Liver (tissue), 9 donors: Measurements from ENCODE around the gene DEFB114. TPM values are rescaled to one million over a fixed set of nuclear protein-coding genes. Genes with fewer than 3 reads are reported as not detected.

Experiments used
- DNase-seq: peaks from one replicate; pipeline ENCODE4 v3.0.0-alpha.2; 2017; ENCODE audit warnings: low spot score
- H3K27ac ChIP-seq, 2 donors: one replicate each; pipeline ENCODE4 v1.7.0; 2013; ENCODE audit warnings: inconsistent platforms in 2 of 2, low read length in 2 of 2, control low read depth in 1 of 2, low read depth in 1 of 2, mild to moderate bottlenecking in 1 of 2
- H3K27me3 ChIP-seq, 4 donors: one replicate each; pipeline versions ENCODE4 v1.6.1 to v1.7.0; 2013; ENCODE audit warnings: low read length in 3 of 4, inconsistent platforms in 1 of 4, mild to moderate bottlenecking in 1 of 4, moderate library complexity in 1 of 4; ENCODE audit not compliant: control insufficient read depth in 4 of 4, insufficient read depth in 4 of 4
- H3K36me3 ChIP-seq, 4 donors: one replicate each; pipeline versions ENCODE4 v1.6.1 to v1.7.0; 2013; ENCODE audit warnings: low read length in 3 of 4, mild to moderate bottlenecking in 3 of 4, low read depth in 1 of 4, moderate library complexity in 1 of 4; ENCODE audit not compliant: control insufficient read depth in 4 of 4, insufficient read depth in 3 of 4
- H3K4me1 ChIP-seq, 4 donors: one replicate each; pipeline versions ENCODE4 v1.6.1 to v1.7.0; 2013; ENCODE audit warnings: low read length in 3 of 4, mild to moderate bottlenecking in 3 of 4, moderate library complexity in 1 of 4; ENCODE audit not compliant: control insufficient read depth in 4 of 4, insufficient read depth in 4 of 4
- H3K4me3 ChIP-seq, 3 donors: one replicate each; pipeline versions ENCODE4 v1.6.1 to v1.7.0; 2013; ENCODE audit warnings: low read length in 3 of 3, control low read depth in 1 of 3, low read depth in 1 of 3, mild to moderate bottlenecking in 1 of 3
- H3K9ac ChIP-seq, 2 donors: one replicate each; pipeline ENCODE4 v1.7.0; 2013; ENCODE audit warnings: low read length in 2 of 2, mild to moderate bottlenecking in 2 of 2, moderate library complexity in 2 of 2, control low read depth in 1 of 2, low read depth in 1 of 2
- H3K9me3 ChIP-seq, 4 donors: one replicate each; pipeline versions ENCODE4 v1.6.1 to v1.7.0; 2013; ENCODE audit warnings: low read length in 3 of 4; ENCODE audit not compliant: control insufficient read depth in 4 of 4
- ATF3 ChIP-seq: IDR thresholded peaks from 2 replicates; pipeline ENCODE4 v1.6.1; 2016; ENCODE audit warnings: antibody characterized with exemption
- CTCF ChIP-seq: fragments of 150-350 bp; IDR thresholded peaks from 2 replicates; pipeline ENCODE4 v1.5.1; 2017; ENCODE audit warnings: improper control_type of control experiment, low read depth, low read length; ENCODE audit not compliant: missing input control
- FOXA1 ChIP-seq: IDR thresholded peaks from 2 replicates; pipeline ENCODE4 v1.6.1; 2016; ENCODE audit warnings: antibody characterized with exemption
- FOXA2 ChIP-seq: IDR thresholded peaks from 2 replicates; pipeline ENCODE4 v1.6.1; 2016; ENCODE audit warnings: antibody characterized with exemption
- GABPA ChIP-seq, 2 donors: IDR thresholded peaks in 1 of 2; conservative IDR thresholded peaks in 1 of 2; 2 replicates each; pipeline ENCODE4 v1.6.1; 2016; ENCODE audit warnings: antibody characterized with exemption in 2 of 2, mild to moderate bottlenecking in 1 of 2, moderate library complexity in 1 of 2
- HNF4A ChIP-seq, 2 donors: conservative IDR thresholded peaks; 2 replicates each; pipeline ENCODE4 v1.6.1; 2016; ENCODE audit warnings: antibody characterized with exemption in 2 of 2, mild to moderate bottlenecking in 2 of 2
- HNF4G ChIP-seq: IDR thresholded peaks from 2 replicates; pipeline ENCODE4 v1.6.1; 2016; ENCODE audit warnings: antibody characterized with exemption
- JUND ChIP-seq, 2 donors: IDR thresholded peaks; 2 replicates each; pipeline ENCODE4 v1.6.1; 2016; ENCODE audit warnings: antibody characterized with exemption in 2 of 2
- MAX ChIP-seq: IDR thresholded peaks from 2 replicates; pipeline ENCODE4 v1.6.1; 2016; ENCODE audit warnings: antibody characterized with exemption
- NR2F2 ChIP-seq: IDR thresholded peaks from 2 replicates; pipeline ENCODE4 v1.6.1; 2016; ENCODE audit warnings: antibody characterized with exemption
- RAD21 ChIP-seq, 2 donors: IDR thresholded peaks; 2 replicates each; pipeline ENCODE4 v1.6.1; 2016; ENCODE audit warnings: antibody characterized with exemption in 2 of 2, mild to moderate bottlenecking in 2 of 2
- REST ChIP-seq: IDR thresholded peaks from 2 replicates; pipeline ENCODE4 v1.6.1; 2016; ENCODE audit warnings: antibody characterized with exemption, mild to moderate bottlenecking
- RXRA ChIP-seq, 2 donors: IDR thresholded peaks; 2 replicates each; pipeline ENCODE4 v1.6.1; 2017 to 2018; ENCODE audit warnings: antibody characterized with exemption in 2 of 2, mild to moderate bottlenecking in 1 of 2
- TAF1 ChIP-seq: conservative IDR thresholded peaks from 2 replicates; pipeline ENCODE4 v1.6.1; 2016; ENCODE audit warnings: antibody characterized with exemption, mild to moderate bottlenecking
- YY1 ChIP-seq: IDR thresholded peaks from 2 replicates; pipeline ENCODE4 v1.6.1; 2016; ENCODE audit warnings: antibody characterized with exemption, mild to moderate bottlenecking
- ZBTB33 ChIP-seq: IDR thresholded peaks from 2 replicates; pipeline ENCODE4 v1.6.1; 2016; ENCODE audit warnings: antibody characterized with exemption
- WGBS: extraction: QIAGEN DNeasy Blood & Tissue Kit; methylation state at CpG from one replicate; pipeline ENCODE4 v1.1.7; 2013; 5-methylcytosine and 5-hydroxymethylcytosine counted together
- polyA plus RNA-seq, 2 donors: library from polyadenylated mRNA; stranded (reverse) in 1 of 2; unstranded in 1 of 2; fragments of 200-250 nt in 1 of 2; fragments of >200 nt in 1 of 2; fragmentation: Nextera tagmentation in 1 of 2; extraction: Ambion mirVana in 1 of 2; gene quantifications; one replicate each; pipeline versions ENCODE4 v1.2.1 to v1.2.3, GENCODE V29; 2013 to 2015
- total RNA-seq, 2 donors: library from RNA; depleted of rRNA; stranded (reverse); fragments of >200 nt; gene quantifications; one replicate each; pipeline ENCODE4 v1.2.3, GENCODE V29; 2014
- donor health status: healthy.
- donor health status: healthy.
- donor health status: healthy.
- donor health status: healthy.
- donor health status: healthy.

The DEFB114 gene
- total and polyA plus RNA-seq, 4 donors = not detected

- Histone ChIP-seq H3K27me3 (no peaks in the 10 kb centered on the region), H3K9ac (no peak overlapping the region), H3K9me3 (no peaks in the 10 kb centered on the region), H3K4me3 (no peak overlapping the region), H3K4me1 (no peaks in the 10 kb centered on the region), H3K27ac (no peak overlapping the region), H3K36me3 (no peaks in the 10 kb centered on the region)
- no peak for TF ChIP-seq RXRA (IDR thresholded peaks at IDR 0.05)
- TF ChIP-seq JUND (IDR thresholded peaks at IDR 0.05) = no peak
- no peak for TF ChIP-seq FOXA2
- no peak for TF ChIP-seq CTCF
- no peak for TF ChIP-seq MAX
- TF ChIP-seq ATF3 = no peak
- TF ChIP-seq FOXA1 = no peak
- no peak for TF ChIP-seq HNF4G
- TF ChIP-seq YY1 = no peak
- no peak for TF ChIP-seq HNF4A (conservative IDR thresholded peaks at IDR 0.05)
- no peak for TF ChIP-seq GABPA (IDR thresholded peaks at IDR 0.05 in 1 of 2, conservative IDR thresholded peaks at IDR 0.05 in 1 of 2)
- no peak for TF ChIP-seq RAD21 (IDR thresholded peaks at IDR 0.05)
- no peak for TF ChIP-seq REST
- no peak for TF ChIP-seq NR2F2
- DNase-seq = no peak
- 78% methylated on average over 1 of the region's 1 CpG for WGBS
Observed at GRCh38 chr6:49912196-49912595, 51.8 kb downstream of the DEFB114 start.

- no peak for TF ChIP-seq ZBTB33
- TF ChIP-seq ATF3 = no peak
- TF ChIP-seq RXRA (IDR thresholded peaks at IDR 0.05) = no peak
- TF ChIP-seq TAF1 = no peak
- no peak for TF ChIP-seq CTCF
- no peak for TF ChIP-seq JUND (IDR thresholded peaks at IDR 0.05)
- no peak for TF ChIP-seq GABPA (IDR thresholded peaks at IDR 0.05 in 1 of 2, conservative IDR thresholded peaks at IDR 0.05 in 1 of 2)
- no peak for TF ChIP-seq YY1
- no peak for TF ChIP-seq RAD21 (IDR thresholded peaks at IDR 0.05)
- TF ChIP-seq MAX = no peak
- no peak for DNase-seq
- Histone ChIP-seq H3K9ac (no peak overlapping the region), H3K9me3 (no peaks in the 10 kb centered on the region), H3K4me3 (no peak overlapping the region), H3K27ac (no peak overlapping the region), H3K27me3 (no peaks in the 10 kb centered on the region), H3K36me3 (no peaks in the 10 kb centered on the region), H3K4me1 (no peaks in the 10 kb centered on the region)
- 89% methylated on average over 2 of the region's 2 CpGs for WGBS
Observed at GRCh38 chr6:49911252-49911651, 52.7 kb downstream of the DEFB114 start.
